Left ventricle myocardium superior (tissue), 1 donor: ENCODE measurements around the gene PRR20D. TPM values are rescaled to one million over a fixed set of nuclear protein-coding genes. Genes with fewer than 3 reads are reported as not detected.
"Not testable (repeated sequence)": the region's sequence is repeated elsewhere in the genome, so short reads cannot be mapped to it uniquely, and the experiment has no call there.

Experiments
- ATAC-seq: fragments of 200-7000 bp; cut with Tn5 transposase; one replicate; pipeline ENCODE4 v1.9.1; 2020; ENCODE audit warnings: mild to moderate bottlenecking, moderate library complexity
- DNase-seq: peaks from one replicate; pipeline ENCODE4 v3.0.0-alpha.2; 2020
- intact Hi-C: fragments of 100-400 bp; cut with micrococcal nuclease; formaldehyde crosslinking; loops from one replicate; pipeline ENCODE4 v1.11.0; 2022
- long read RNA-seq: library from polyadenylated mRNA; unstranded; transcript quantifications from one replicate; pipeline ENCODE4 v2.0.0, GENCODE V29; 2021
- total RNA-seq: library from RNA; stranded (reverse); fragmentation: NEBNext Ultra II Directional; extraction: Animal tissue kit (Norgen Biotek cat#: 25700); gene quantifications from one replicate; pipeline ENCODE4 v1.2.1, GENCODE V29; 2021
- donor health status: DM: no; HTN: yes; CAD: no; lungs with severe emphysema.

Gene PRR20D
- total RNA-seq = not detected
- long read RNA-seq = 0 reads

GRCh38 chr13:57160332-57160731 is at the start of gene PRR20D:
PRR20D (plus strand) TSS chr13:57160632; CDS start chr13:57161019, 387 bp downstream.
- ATAC-seq, intact Hi-C loops, DNase-seq: not testable (repeated sequence)

DNA sequence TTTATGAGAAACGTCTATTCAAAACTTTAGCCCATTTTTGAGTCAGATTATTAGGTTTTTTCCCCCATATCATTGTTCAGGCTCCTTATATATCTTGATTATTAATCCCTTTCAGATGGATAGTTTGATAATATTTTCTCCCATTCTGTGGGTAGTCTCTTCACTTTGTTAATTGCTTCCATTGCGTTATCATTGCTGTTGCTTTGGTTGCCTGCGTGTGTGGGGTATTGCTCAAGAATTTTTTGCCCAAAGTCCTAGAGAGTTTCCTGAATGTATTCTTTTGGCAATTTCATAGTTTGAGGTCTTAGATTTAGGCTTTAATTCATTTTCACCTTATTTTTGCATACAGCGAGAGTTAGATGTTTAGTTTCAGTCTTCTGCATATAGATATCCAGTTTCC is 45.5 kb upstream of the PRR20D start:
- ATAC-seq (no peak), DNase-seq (no peak)
- intact Hi-C loops = no loop called here

- peak; percentile 100 for ATAC-seq
- peak; percentile 56 for DNase-seq
- intact Hi-C loops = no loop called here
Observed at GRCh38 chr13:57123681-57124080, 36.8 kb upstream of the PRR20D start.

- DNase-seq = no peak
- ATAC-seq = no peak
- intact Hi-C loops = no loop called here
Observed at GRCh38 chr13:57128909-57129308, 31.5 kb upstream of the PRR20D start.

GRCh38 chr13:57136093-57136492 is 24.3 kb upstream of the PRR20D start:
- intact Hi-C loops = no loop called here
- ATAC-seq (no peak), DNase-seq (no peak)

DNA sequence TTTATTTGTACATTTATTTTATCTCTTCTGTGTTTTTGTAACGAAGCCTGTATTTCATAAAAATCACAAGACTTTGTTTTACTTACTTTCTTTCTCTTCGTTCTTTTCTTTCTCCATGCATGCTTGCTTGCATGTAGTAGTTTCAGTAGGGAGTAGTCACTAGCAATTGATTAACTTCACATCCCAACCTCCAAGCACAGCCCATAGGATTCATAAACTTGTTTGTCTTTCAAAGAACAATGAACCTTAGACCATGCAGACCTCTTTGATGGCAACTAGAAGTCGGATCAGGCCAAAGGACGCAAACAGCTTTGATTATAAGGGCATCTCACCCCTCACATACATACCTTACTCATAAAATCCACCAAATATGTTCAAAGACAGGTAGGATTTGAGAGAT is 22.8 kb upstream of the PRR20D start:
- ATAC-seq (no peak), DNase-seq (no peak)
- intact Hi-C loops = no loop called here

DNA sequence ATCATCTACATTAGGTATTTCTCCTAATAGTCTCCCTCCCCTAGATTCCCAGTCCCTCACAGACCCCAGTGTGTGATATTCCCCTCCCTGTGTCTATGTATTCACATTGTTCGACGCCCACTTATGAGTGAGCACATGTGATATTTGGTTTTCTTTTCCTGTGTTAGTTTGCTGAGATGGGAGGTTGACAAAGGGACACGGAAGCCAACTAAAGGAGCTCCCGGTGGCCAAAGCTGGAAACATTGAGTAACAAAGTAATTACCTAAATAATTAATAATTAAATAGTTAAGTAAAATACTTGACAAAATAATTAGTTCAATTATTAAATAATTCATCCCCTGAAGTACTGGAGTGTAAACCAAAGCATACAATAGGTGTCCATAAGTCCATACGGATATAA is 21.4 kb upstream of the PRR20D start:
- intact Hi-C loops = no loop called here
- no peak for DNase-seq

DNA sequence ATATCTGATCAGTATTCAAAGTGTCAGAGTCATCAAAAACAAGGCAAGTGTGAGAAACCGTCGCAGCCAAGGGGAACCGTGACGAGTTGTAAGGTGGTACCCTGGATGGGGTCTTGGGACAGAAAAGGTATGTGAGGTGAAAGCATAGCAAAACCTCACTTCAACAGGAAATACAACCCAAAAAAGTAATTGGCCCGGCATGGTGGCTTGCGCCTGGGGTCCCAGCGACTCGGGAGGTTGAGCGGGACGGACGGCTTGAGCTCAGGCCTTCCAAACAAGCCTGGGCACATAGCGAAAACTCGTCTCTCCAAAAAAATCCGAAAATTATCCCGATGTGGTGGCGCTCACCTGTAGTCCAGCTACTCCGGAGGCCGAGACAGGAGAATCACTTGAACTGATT is 20.7 kb upstream of the PRR20D start:
- DNase-seq, intact Hi-C loops, ATAC-seq: not testable (repeated sequence)

More for the DNA sequence above, 21.4 kb upstream of the PRR20D start:
- no peak for ATAC-seq

GRCh38 chr13:57140235-57140968 is 20.0 kb upstream of the PRR20D start, which contains the start of gene PRR20A:
PRR20A (plus strand) TSS chr13:57140918; CDS start chr13:57141305, 387 bp downstream.
- ATAC-seq, intact Hi-C loops, DNase-seq: not testable (repeated sequence)

DNA sequence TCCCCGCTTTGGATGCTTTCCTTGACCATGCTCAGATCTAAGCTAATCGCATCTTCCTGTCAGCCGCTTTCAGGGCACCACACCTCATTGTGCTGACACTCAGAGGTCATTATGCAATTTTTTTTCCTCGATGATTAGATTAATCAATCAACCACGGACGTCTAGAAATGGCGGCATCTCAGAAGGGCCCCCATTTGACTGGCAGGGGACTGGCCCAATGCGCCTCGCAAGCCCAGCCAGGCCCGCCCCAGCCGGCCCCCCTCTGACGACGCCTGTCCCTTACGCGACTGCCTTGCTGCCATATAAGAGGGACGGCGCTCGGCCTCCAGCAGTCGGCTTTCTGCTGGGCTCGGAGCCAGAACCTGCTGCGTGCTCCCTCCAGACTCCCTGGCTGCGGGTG is 13.2 kb upstream of the PRR20D start, which contains the start of gene PRR20B:
PRR20B (plus strand) TSS at position 301 of the 400 bp plus-strand sequence. CDS start 387 bp downstream, outside the sequence.
- intact Hi-C loops, ATAC-seq, DNase-seq: not testable (repeated sequence)

- DNase-seq, ATAC-seq: not testable (repeated sequence)
Observed at GRCh38 chr13:57148106-57148505, 12.3 kb upstream of the PRR20D start.

DNA sequence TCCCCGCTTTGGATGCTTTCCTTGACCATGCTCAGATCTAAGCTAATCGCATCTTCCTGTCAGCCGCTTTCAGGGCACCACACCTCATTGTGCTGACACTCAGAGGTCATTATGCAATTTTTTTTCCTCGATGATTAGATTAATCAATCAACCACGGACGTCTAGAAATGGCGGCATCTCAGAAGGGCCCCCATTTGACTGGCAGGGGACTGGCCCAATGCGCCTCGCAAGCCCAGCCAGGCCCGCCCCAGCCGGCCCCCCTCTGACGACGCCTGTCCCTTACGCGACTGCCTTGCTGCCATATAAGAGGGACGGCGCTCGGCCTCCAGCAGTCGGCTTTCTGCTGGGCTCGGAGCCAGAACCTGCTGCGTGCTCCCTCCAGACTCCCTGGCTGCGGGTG is 6.7 kb upstream of the PRR20D start, which contains the start of gene PRR20C:
PRR20C (plus strand) TSS at position 301 of the 400 bp plus-strand sequence. CDS start 387 bp downstream, outside the sequence.
- intact Hi-C loops, DNase-seq, ATAC-seq: not testable (repeated sequence)

More at GRCh38 chr13:57148106-57148505, 12.3 kb upstream of the PRR20D start:
- intact Hi-C loops = not testable (repeated sequence)

GRCh38 chr13:57166897-57167296 is 6.5 kb downstream of the PRR20D start, which contains the start of gene PRR20E:
PRR20E (plus strand) TSS chr13:57167197; CDS start chr13:57167584, 387 bp downstream.
- ATAC-seq, intact Hi-C loops, DNase-seq: not testable (repeated sequence)

- no peak for ATAC-seq
- DNase-seq = no peak
Observed at GRCh38 chr13:57191667-57192066, 31.2 kb downstream of the PRR20D start.

GRCh38 chr13:57212989-57213388 is 52.6 kb downstream of the PRR20D start:
- ATAC-seq (no peak), DNase-seq (no peak)
- intact Hi-C loops = no loop called here

More at GRCh38 chr13:57191667-57192066, 31.2 kb downstream of the PRR20D start:
- intact Hi-C loops = no loop called here

Other genes with a start within 250 kb of the PRR20D start
- gene PRR20A, start 19.7 kb upstream of the PRR20D start, total RNA-seq = not detected
- gene PRR20B, start 13.1 kb upstream of the PRR20D start, total RNA-seq = not detected
- gene PRR20C, start 6.6 kb upstream of the PRR20D start, total RNA-seq = not detected
- gene PRR20E, start 6.6 kb downstream of the PRR20D start, total RNA-seq = not detected